ENCODE results near the gene CETN2.
"Not testable (repeated sequence)": the region's sequence is repeated elsewhere in the genome, so short reads cannot be mapped to it uniquely, and the experiment has no call there.

CETN2 gene

DNA sequence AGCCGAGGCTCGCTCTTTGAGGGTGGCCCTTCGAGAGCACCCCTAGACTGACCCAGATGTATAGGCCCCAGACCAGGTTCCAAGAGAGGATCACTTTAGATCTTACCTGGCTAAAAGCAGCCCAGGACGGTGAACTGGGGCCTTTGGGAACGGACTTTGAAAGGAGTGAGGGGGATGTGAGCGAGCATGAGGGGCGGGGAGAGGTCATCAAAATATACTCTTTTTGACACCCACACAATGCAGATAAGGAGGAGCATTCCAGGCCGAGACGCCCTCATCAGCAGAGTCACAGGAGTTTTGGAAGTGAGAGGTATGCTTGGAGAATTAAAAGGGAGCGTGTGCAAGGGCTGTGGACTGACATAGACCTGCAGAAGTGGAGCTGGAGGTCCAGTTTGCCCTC is 834 bp upstream of the CETN2 start:
- no peak for DNase-seq

- DNase-seq: no peak
Measured at GRCh38 chrX:152824841-152825374, 5.6 kb downstream of the CETN2 start.

GRCh38 chrX:152823657-152824056 is 6.9 kb downstream of the CETN2 start:
- DNase-seq: no peak

- DNase-seq: no peak
Measured at GRCh38 chrX:152822383-152823086, 8.0 kb downstream of the CETN2 start.

DNA sequence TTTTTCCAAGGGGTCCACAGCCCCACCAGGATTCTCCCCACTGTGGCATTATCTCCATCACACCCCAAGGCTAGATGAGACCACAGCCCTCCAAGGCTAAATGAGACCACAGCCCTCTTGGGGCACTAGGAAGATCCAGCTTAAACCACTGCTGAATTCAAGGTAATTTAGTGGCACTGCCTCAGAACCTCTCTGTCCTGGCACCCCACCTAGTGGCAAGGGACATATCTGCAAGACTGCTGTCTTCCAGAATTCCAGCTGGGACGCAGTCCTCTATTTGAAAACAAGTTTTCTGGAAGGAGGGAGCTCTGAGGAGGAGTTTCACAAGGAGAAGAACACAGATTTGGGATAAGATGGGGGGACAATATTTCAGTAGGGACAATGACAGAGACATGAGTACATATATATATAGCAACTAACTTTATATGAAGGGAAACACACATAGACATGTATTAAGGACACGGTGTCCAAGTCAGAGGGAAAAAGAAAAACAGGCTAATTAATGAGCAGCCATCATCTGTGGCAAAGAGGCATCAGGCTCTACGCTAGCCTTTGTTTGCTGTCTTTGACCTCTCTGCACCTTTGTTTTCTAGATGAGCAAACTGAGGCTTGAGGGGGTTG is 9.3 kb downstream of the CETN2 start:
- peak; percentile 22 for DNase-seq

GRCh38 chrX:152819732-152820131 is 10.8 kb downstream of the CETN2 start:
- DNase-seq: peak; percentile 21

- DNase-seq: no peak
Measured at GRCh38 chrX:152819266-152819665, 11.3 kb downstream of the CETN2 start.

GRCh38 chrX:152818356-152818755 is 12.2 kb downstream of the CETN2 start:
- no peak for DNase-seq

DNA sequence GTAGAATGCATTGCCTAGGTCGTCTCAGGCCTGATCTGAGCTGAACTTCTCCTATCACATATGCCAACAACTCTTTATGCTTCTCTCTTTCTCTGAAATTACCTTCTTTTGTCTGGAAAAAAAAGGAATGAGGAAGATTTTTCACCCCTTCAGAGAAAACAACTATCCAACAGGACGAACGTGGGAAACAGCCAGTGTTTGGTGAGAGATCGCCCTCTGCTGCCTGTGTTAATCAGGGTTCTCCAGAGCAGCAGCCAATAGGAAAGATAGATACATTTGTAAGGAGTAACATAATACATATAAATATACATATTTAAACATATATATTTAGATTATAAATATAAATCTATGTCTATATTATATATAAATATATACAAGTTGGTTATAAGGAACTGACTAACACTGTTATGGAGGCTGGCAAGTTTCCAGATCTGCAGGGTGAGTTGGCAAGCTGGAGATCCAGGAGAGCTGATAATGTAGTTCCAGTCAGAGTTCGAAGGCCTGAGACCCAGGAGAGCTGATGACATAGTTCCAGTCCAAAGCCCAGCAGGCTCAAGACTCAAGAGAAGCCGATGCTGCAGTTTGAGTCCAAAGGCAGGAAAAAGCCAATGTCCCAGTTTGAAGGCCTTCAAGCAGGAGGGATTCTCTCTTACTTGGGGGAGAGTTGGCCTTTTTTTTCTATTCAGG is 13.3 kb downstream of the CETN2 start:
- peak; percentile 27 for DNase-seq

GRCh38 chrX:152814048-152814447 is 16.5 kb downstream of the CETN2 start:
- no peak for DNase-seq

DNA sequence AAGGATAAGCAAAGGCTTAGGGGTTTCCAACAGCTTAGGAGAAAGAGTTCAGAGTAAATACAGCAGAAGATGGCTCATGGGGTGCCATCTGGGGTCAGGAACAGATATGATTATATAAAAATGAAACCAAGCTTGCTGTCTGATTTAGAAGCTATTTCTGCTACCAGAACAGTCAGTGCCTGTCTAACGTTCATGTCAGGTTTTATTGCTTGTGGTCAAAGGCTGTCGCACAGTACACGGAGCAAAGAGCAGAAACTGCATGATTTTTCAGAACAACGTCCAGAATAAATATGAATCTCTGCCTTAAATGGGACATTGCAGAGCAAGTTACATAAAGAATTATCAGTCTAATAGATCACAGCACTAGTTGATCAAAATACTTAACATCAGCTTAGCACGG is 17.4 kb downstream of the CETN2 start:
- DNase-seq: no peak

- peak; percentile 2 for DNase-seq
Measured at GRCh38 chrX:152810403-152810802, 20.2 kb downstream of the CETN2 start.

DNA sequence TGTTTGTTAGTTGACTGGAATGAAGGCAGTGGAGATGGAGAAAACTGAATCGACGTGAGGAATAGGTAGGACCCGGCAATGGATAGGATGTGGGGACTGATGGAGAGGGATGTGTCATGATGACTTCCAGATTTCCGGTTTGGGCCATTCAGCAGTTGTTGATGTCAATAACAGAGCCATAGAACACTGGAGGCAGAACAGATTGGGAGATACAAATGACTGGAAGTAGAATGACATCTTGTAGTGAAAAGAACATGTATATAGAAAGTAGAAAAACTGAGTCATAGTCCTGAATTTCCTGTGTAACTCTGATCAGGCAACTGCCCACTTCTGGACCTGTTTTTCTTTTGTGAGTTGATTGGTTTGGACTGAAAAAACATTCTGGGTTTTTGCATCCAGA is 24.5 kb downstream of the CETN2 start:
- DNase-seq: no peak

GRCh38 chrX:152798945-152799344 is 31.6 kb downstream of the CETN2 start:
- no peak for DNase-seq

- DNase-seq: not testable (repeated sequence)
Measured at GRCh38 chrX:152787062-152787461, 43.5 kb downstream of the CETN2 start.

Data from fibroblast of skin of back (primary cell).